GM19455 (cell line): Measurements from ENCODE around the gene NCOA1.

ENCODE experiments used
- ATAC-seq: cut with Tn5 transposase; IDR thresholded peaks from one replicate; pipeline ENCODE4 v1.9.1; 2021; ENCODE audit not compliant: unreplicated experiment

NCOA1 gene

GRCh38 chr2:24816404-24816803 is 325.4 kb downstream of the NCOA1 start:
- ATAC-seq, result no peak

GRCh38 chr2:24816884-24817283 is 325.8 kb downstream of the NCOA1 start:
- ATAC-seq, result no peak

DNA sequence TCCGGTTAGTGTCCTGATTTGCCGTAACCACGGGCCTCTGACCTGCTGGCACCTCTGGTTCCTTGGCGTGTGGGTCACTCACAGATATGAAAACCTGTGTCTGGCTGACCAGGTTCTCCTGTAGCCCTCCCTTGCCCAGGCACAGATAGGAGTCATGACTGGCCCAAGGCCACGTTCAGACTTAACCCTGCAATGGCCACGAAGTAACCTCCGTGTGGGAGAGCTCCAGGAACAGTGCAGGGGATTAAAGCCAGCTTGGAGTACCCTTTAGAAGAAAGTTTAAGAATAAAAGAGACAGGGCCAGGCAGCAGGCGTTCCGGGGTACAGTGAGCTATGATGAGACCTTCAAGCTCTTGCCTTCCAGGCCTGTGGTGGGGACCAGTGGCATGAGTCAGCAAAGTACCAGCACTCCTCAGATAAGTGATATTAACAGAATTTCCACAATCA is 327.7 kb downstream of the NCOA1 start:
- ATAC-seq, result no peak

GRCh38 chr2:24819442-24820174 is 328.6 kb downstream of the NCOA1 start:
- ATAC-seq, result no peak

- no peak for ATAC-seq
Observed at GRCh38 chr2:24820175-24820513, 329.1 kb downstream of the NCOA1 start.
